HepG2 (cell line): ENCODE data around the gene SLC13A3. TPM values are rescaled to one million over a fixed set of nuclear protein-coding genes. Genes with fewer than 3 reads are reported as not detected.

ENCODE experiments used
- ATAC-seq: fragments of 200-7000 bp; cut with Tn5 transposase; 3 replicates; pipeline ENCODE4 v1.9.1; 2020; ENCODE audit warnings: mild to moderate bottlenecking, moderate library complexity
- BruUV-seq: library from RNA; stranded (reverse); fragments of 400-500 nt; replicated peaks from 2 replicates; lab custom pipeline; 2021; lab: Mats Ljungman, UMichigan
- CTCF ChIA-PET: fragments of 300-600 bp; formaldehyde crosslinking; extraction: SDS; loops from one replicate; lab custom pipeline; 2021; ENCODE audit warnings: low total read pairs, inconsistent platforms, low intra/inter-chr PET ratio; lab: Yijun Ruan, JAX
- POLR2A ChIA-PET: fragments of 350-600 bp; sonication (Branson Sonifier 250); formaldehyde crosslinking; loops from one replicate; lab custom pipeline; 2020; ENCODE audit warnings: antibody characterized with exemption, inconsistent platforms; lab: Yijun Ruan, JAX
- DNase-seq: peaks from one replicate; pipeline ENCODE4 v3.0.0-alpha.2; 2015; ENCODE audit warnings: low spot score
- FAIRE-seq: peaks from 3 replicates; lab custom pipeline; 2011; peaks lifted over from hg19 to GRCh38; lab: Jason Lieb, UNC
- H2AFZ ChIP-seq: one replicate; pipeline ENCODE4 v1.6.1; 2011; ENCODE audit warnings: low read length, inconsistent platforms
- H3K27ac ChIP-seq: fragments of 300-600 bp; 3 replicates; pipeline ENCODE4 v1.8.0; 2011; ENCODE audit warnings: mixed run types, mild to moderate bottlenecking, mixed read lengths, low read length, inconsistent platforms; ENCODE audit not compliant: insufficient read depth; ENCODE audit errors: extremely low read length
- H3K27me3 ChIP-seq, 2 experiments: fragments of 200-600 bp in 1 of 2; 2 replicates in 1 of 2; 3 replicates in 1 of 2; pipeline versions ENCODE4 v1.6.0 to v1.8.0; 2011; ENCODE audit warnings: low read length in 2 of 2, mild to moderate bottlenecking in 2 of 2, moderate library complexity in 2 of 2, inconsistent platforms in 1 of 2; ENCODE audit not compliant: insufficient read depth in 2 of 2, control insufficient read depth in 1 of 2
- H3K36me3 ChIP-seq, 2 experiments: fragments of 200-600 bp in 1 of 2; replicated peaks in 1 of 2; 2 replicates in 1 of 2; 3 replicates in 1 of 2; pipeline versions ENCODE4 v1.5.1 to v1.8.0; 2011; ENCODE audit warnings: low read length in 2 of 2, inconsistent platforms in 1 of 2; ENCODE audit not compliant: insufficient read depth in 2 of 2, control insufficient read depth in 1 of 2
- H3K4me1 ChIP-seq: 2 replicates; pipeline ENCODE4 v1.5.1; 2012; ENCODE audit warnings: low read length, inconsistent platforms; ENCODE audit not compliant: insufficient read depth
- H3K4me2 ChIP-seq: 2 replicates; pipeline ENCODE4 v1.6.0; 2011; ENCODE audit warnings: low read depth, low read length, inconsistent platforms
- H3K4me3 ChIP-seq, 3 experiments: fragments of 200-600 bp in 1 of 3; sonication (generic), shearing (Covaris generic) in 1 of 3; replicated peaks in 1 of 3; 2 replicates each; pipeline ENCODE4 v1.5.1; 2011 to 2016; ENCODE audit warnings: low read length in 3 of 3, inconsistent platforms in 2 of 3, low read depth in 2 of 3, mild to moderate bottlenecking in 2 of 3, control low read depth in 1 of 3, mixed read lengths in 1 of 3; ENCODE audit not compliant: insufficient read depth in 1 of 3
- H3K79me2 ChIP-seq: one replicate; pipeline ENCODE4 v1.6.1; 2011; ENCODE audit warnings: low read length, inconsistent platforms; ENCODE audit not compliant: insufficient read depth
- H3K9ac ChIP-seq: 2 replicates; pipeline ENCODE4 v1.6.0; 2011; ENCODE audit warnings: mild to moderate bottlenecking, low read depth, low read length, inconsistent platforms; ENCODE audit not compliant: insufficient read depth
- H3K9me3 ChIP-seq: 2 replicates; pipeline ENCODE4 v1.5.1; 2012; ENCODE audit warnings: mild to moderate bottlenecking, low read length
- H4K20me1 ChIP-seq: 2 replicates; pipeline ENCODE4 v1.6.0; 2011; ENCODE audit warnings: inconsistent platforms, mild to moderate bottlenecking, low read length, moderate library complexity; ENCODE audit not compliant: insufficient read depth
- CREB1 ChIP-seq, 2 experiments: fragments of 450-650 bp in 1 of 2; IDR thresholded peaks; 2 replicates each; pipeline ENCODE4 v1.6.1; 2016 to 2017; ENCODE audit warnings: control low read depth in 1 of 2, mild to moderate bottlenecking in 1 of 2, missing compliant biosample characterization in 1 of 2, missing genetic modification characterization in 1 of 2
- PBX2 ChIP-seq: IDR thresholded peaks from 2 replicates; pipeline ENCODE4 v1.6.1; 2016; ENCODE audit warnings: control low read depth
- ZIK1 ChIP-seq: sonication (generic); formaldehyde crosslinking; IDR thresholded peaks from 2 replicates; pipeline ENCODE4 v1.5.0; 2020; ENCODE audit warnings: mild to moderate bottlenecking, low read depth, missing genetic modification reagents, borderline replicate concordance
- ZKSCAN1 ChIP-seq: fragments of 150-350 bp; IDR thresholded peaks from 2 replicates; pipeline ENCODE4 v1.6.1; 2014; ENCODE audit warnings: low read length
- ZNF18 ChIP-seq: sonication (generic); formaldehyde crosslinking; IDR thresholded peaks from 2 replicates; pipeline ENCODE4 v1.8.0; 2022; ENCODE audit warnings: mild to moderate bottlenecking, missing genetic modification reagents; ENCODE audit not compliant: insufficient replicate concordance
- ZNF883 ChIP-seq: sonication (generic); formaldehyde crosslinking; IDR thresholded peaks from 2 replicates; pipeline ENCODE4 v1.5.1; 2020; ENCODE audit warnings: mild to moderate bottlenecking, missing genetic modification reagents; ENCODE audit errors: not compliant biosample characterization
- WGBS: methylation state at CpG from one replicate; pipeline ENCODE4 v1.1.6; 2017; ENCODE audit warnings: low lambda C conversion rate; 5-methylcytosine and 5-hydroxymethylcytosine counted together
- in situ Hi-C: cut with HindIII; loops from 2 replicates; pipeline ENCODE4 v1.10.0; 2017; ENCODE audit warnings: low pct_unique_long_range_greater_than_20kb; ENCODE audit not compliant: extremely low pct_ligation_motif_present
- intact Hi-C: fragments of 100-400 bp; cut with micrococcal nuclease; formaldehyde crosslinking; loops from one replicate; pipeline ENCODE4 v1.10.0; 2022; ENCODE audit not compliant: unreplicated experiment
- polyA plus RNA-seq, 8 experiments: library from polyadenylated mRNA; depleted of rRNA in 3 of 8; stranded (reverse) in 7 of 8; unstranded in 1 of 8; fragments of >200 nt; fragmentation: Illumina TruSeq in 4 of 8; extraction: Trizol in 4 of 8; gene quantifications; 2 replicates each; pipeline versions ENCODE4 v1.2.1 to v1.2.3, GENCODE V29; 2011 to 2016; ENCODE audit warnings: low read depth in 4 of 8, missing spikeins in 1 of 8, mixed read lengths in 1 of 8; ENCODE audit not compliant: insufficient read depth in 1 of 8
- total RNA-seq, 5 experiments: library from RNA; depleted of rRNA; stranded (reverse); fragments of >200 nt; fragmentation: Illumina TruSeq; extraction: Trizol; gene quantifications; 2 replicates each; pipeline ENCODE4 v1.2.3, GENCODE V29; 2016; ENCODE audit warnings: low read depth in 1 of 5

SLC13A3 gene
- total and polyA plus RNA-seq, 2 of the 13 experiments (the other 11 are each of a cell fraction or from before 2014, with no cell fraction given), result 66.5 to 76.0 TPM

GRCh38 chr20:46580613-46581205 is 70.5 kb downstream of the SLC13A3 start:
- in situ Hi-C loops, result no loop called here
- no TSS peak for BruUV-seq
- H3K27ac ChIP-seq, result no peak overlapping the region
- H3K4me1 ChIP-seq, result peaks cover 39% of the 10 kb centered on the region
- TF ChIP-seq ZNF18 (CRISPR knock-in tag), result no peak
- peak; percentile 43; the same call in 1 of the 2 replicates for TF ChIP-seq PBX2 (CRISPR knock-in tag)
- TF ChIP-seq, all 625 proteins: peak for 1
- Histone ChIP-seq H3K9ac (no peak overlapping the region), H3K4me2 (no peak overlapping the region), H2AFZ (no peak overlapping the region), H3K79me2 (no peaks in the 10 kb centered on the region), H3K9me3 (no peaks in the 10 kb centered on the region), H3K36me3 (peaks cover 20 to 33% of the 10 kb centered on the region in 2 experiments), H4K20me1 (no peaks in the 10 kb centered on the region), H3K27me3 (no peaks in the 10 kb centered on the region), H3K4me3 (no peak overlapping the region)
- ChIA-PET CTCF (interaction anchor here (1.0 to 1.2 kb wide), 2 partner anchors 101 kb away, joined by 3 to 11 read pairs; no protein-coding TSS in a partner anchor), POLR2A (no interaction called here)
- DNase-seq, result no peak
- no peak for FAIRE-seq
- WGBS, result 93% methylated on average over 2 of the region's 2 CpGs
- no peak for ATAC-seq
- intact Hi-C loops, result no loop called here

DNA sequence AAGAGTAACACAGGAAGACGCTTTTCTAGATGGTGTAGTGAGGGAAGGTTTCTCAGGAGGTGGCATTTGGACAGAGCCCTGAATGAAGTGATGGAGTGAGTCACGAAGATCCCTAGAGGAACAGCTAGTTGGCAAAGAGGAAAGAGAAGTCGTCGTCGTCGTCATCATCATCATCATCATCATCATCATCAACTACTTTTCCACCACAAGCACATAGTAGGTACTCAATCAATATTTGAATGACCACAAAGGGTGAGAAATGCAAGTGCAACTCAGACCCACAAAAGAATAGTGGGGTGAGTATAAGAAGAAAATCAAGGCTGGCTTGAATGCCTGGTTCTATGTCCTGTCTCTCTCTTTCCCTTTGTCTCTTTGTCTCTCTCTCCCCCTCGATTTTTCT is 72.5 kb downstream of the SLC13A3 start:
- peak; percentile 59; the same call in 1 of the 2 replicates for TF ChIP-seq ZKSCAN1
- no peak for TF ChIP-seq ZNF883 (CRISPR knock-in tag)
- peak; percentile 88 for TF ChIP-seq CREB1 (IDR thresholded peaks at IDR 0.05)
- no peak for TF ChIP-seq CREB1 (CRISPR knock-in tag; IDR thresholded peaks at IDR 0.05)
- TF ChIP-seq ZIK1, result no peak
- TF ChIP-seq, all 625 proteins: peak for 2
- DNase-seq (no peak), ATAC-seq (no peak), FAIRE-seq (no peak)
- no peak overlapping the region for H3K4me2 ChIP-seq
- H2AFZ ChIP-seq, result no peak overlapping the region
- no peak overlapping the region for H3K9ac ChIP-seq
- intact Hi-C loops, result no loop called here
- CTCF ChIA-PET, result no interaction called here
- in situ Hi-C loops, result no loop called here
- WGBS, result 85% methylated on average over 7 of the region's 7 CpGs
- no peaks in the 10 kb centered on the region for H3K79me2 ChIP-seq
- BruUV-seq, result no TSS peak
- POLR2A ChIA-PET, result no interaction called here
- no peaks in the 10 kb centered on the region for H3K27me3 ChIP-seq
- H3K36me3 ChIP-seq, result peaks cover 23 to 36% of the 10 kb centered on the region in 2 experiments
- no peak overlapping the region for H3K27ac ChIP-seq
- H4K20me1 ChIP-seq, result no peaks in the 10 kb centered on the region
- H3K4me3 ChIP-seq, result no peak overlapping the region
- peaks cover 23% of the 10 kb centered on the region for H3K4me1 ChIP-seq
- no peaks in the 10 kb centered on the region for H3K9me3 ChIP-seq
